NOMO-1 treated with dmso at 0.1 percent for 144 hours (cell line): ENCODE measurements around the gene CPVL.

Experiments
- DNase-seq: peaks from one replicate; lab custom pipeline; 2025; ENCODE audit not compliant: unreplicated experiment; lab: John Stamatoyannopoulos, UW

The CPVL gene

GRCh38 chr7:29146057-29146706, at the start of gene CPVL:
Gene CPVL (minus strand): TSS chr7:29146537. CDS start chr7:29121061, 25,476 bp downstream.
- DNase-seq = peak; percentile 72

GRCh38 chr7:29194594-29195427, 48.5 kb upstream of the CPVL start, which contains the start of gene CHN2:
Gene CHN2 (plus strand): TSS chr7:29194775.
- peak; percentile 37 for DNase-seq

- no peak for DNase-seq
Observed at GRCh38 chr7:29194206-29194593, 47.9 kb upstream of the CPVL start.

- no peak for DNase-seq
Observed at GRCh38 chr7:29193316-29194205, 47.2 kb upstream of the CPVL start.

- no peak for DNase-seq
Observed at GRCh38 chr7:29192811-29193210, 46.5 kb upstream of the CPVL start.

- DNase-seq = no peak
Observed at GRCh38 chr7:29192323-29192722, 46.0 kb upstream of the CPVL start.

GRCh38 chr7:29190349-29191045, 44.2 kb upstream of the CPVL start:
- DNase-seq = no peak

GRCh38 chr7:29189743-29190201, 43.4 kb upstream of the CPVL start:
- peak; percentile 7 for DNase-seq

- no peak for DNase-seq
Observed at GRCh38 chr7:29185613-29186012, 39.3 kb upstream of the CPVL start.

GRCh38 chr7:29184599-29184998, 38.3 kb upstream of the CPVL start:
- no peak for DNase-seq

- no peak for DNase-seq
Observed at GRCh38 chr7:29179115-29179514, 32.8 kb upstream of the CPVL start.

- DNase-seq = peak; percentile 75
Observed at GRCh38 chr7:29177963-29178600, 31.7 kb upstream of the CPVL start.

GRCh38 chr7:29173458-29173857, 27.1 kb upstream of the CPVL start:
- no peak for DNase-seq

GRCh38 chr7:29170781-29171180, 24.4 kb upstream of the CPVL start:
- no peak for DNase-seq

GRCh38 chr7:29167721-29168120, 21.4 kb upstream of the CPVL start:
- no peak for DNase-seq

- DNase-seq = no peak
Observed at GRCh38 chr7:29163854-29164253, 17.5 kb upstream of the CPVL start.

- no peak for DNase-seq
Observed at GRCh38 chr7:29162577-29162976, 16.2 kb upstream of the CPVL start.

GRCh38 chr7:29161231-29161630, 14.9 kb upstream of the CPVL start:
- DNase-seq = no peak

GRCh38 chr7:29160080-29160479, 13.7 kb upstream of the CPVL start:
- DNase-seq = no peak

GRCh38 chr7:29158795-29159423, 12.6 kb upstream of the CPVL start:
- DNase-seq = no peak
